Left lung (tissue), 10 donors: Measurements from ENCODE around the gene CACNA1C. TPM values are rescaled to one million over a fixed set of nuclear protein-coding genes. Genes with fewer than 3 reads are reported as not detected.

Source experiments
- ATAC-seq: fragments of 200-7000 bp; cut with Tn5 transposase; one replicate; pipeline ENCODE4 v1.9.1; 2020; ENCODE audit warnings: moderate library complexity
- DNase-seq, 4 donors: peaks; one replicate each; pipeline ENCODE4 v3.0.0-alpha.2; 2013 to 2020
- H3K27ac ChIP-seq, 2 donors: fragments of 200-600 bp; sonication (generic) in 1 of 2; one replicate each; pipeline versions ENCODE4 v1.5.0 to v1.8.0; 2020 to 2021
- H3K27me3 ChIP-seq, 2 donors: fragments of 200-600 bp; sonication (generic) in 1 of 2; one replicate each; pipeline versions ENCODE4 v1.5.0 to v1.8.0; 2020 to 2021
- H3K36me3 ChIP-seq, 2 donors: fragments of 200-600 bp; sonication (generic) in 1 of 2; one replicate each; pipeline versions ENCODE4 v1.5.0 to v1.8.0; 2020 to 2021
- H3K4me1 ChIP-seq, 2 donors: fragments of 200-600 bp; one replicate each; pipeline ENCODE4 v1.8.0; 2021
- H3K4me3 ChIP-seq, 2 donors: fragments of 200-600 bp; sonication (generic) in 1 of 2; one replicate each; pipeline versions ENCODE4 v1.5.0 to v1.8.0; 2020 to 2021; ENCODE audit warnings: mild to moderate bottlenecking in 1 of 2
- H3K9me3 ChIP-seq, 2 donors: fragments of 200-600 bp; sonication (generic) in 1 of 2; one replicate each; pipeline versions ENCODE4 v1.5.0 to v1.8.0; 2020 to 2021
- intact Hi-C, 2 donors: fragments of 100-400 bp; cut with DNase I; formaldehyde crosslinking; loops; one replicate each; pipeline versions ENCODE4 v1.11.2 to v1.14.2; 2022
- polyA plus RNA-seq, 6 donors: library from polyadenylated mRNA; unstranded; fragments of 120-200 nt; gene quantifications; one replicate each; pipeline ENCODE4 v1.2.1, GENCODE V29; 2013; ENCODE audit not compliant: insufficient read length in 6 of 6
- total RNA-seq, 2 donors: library from RNA; stranded (reverse); fragmentation: NEBNext Ultra II Directional; extraction: Animal tissue kit (Norgen Biotek cat#: 25700); gene quantifications; one replicate each; pipeline ENCODE4 v1.2.1, GENCODE V29; 2021
- TF ChIP-seq, protein P1 (sequence below), 2 donors: fragments of 200-600 bp; sonication (generic) in 1 of 2; IDR thresholded peaks; one replicate each; pipeline versions ENCODE4 v1.5.0 to v1.8.0; 2021; ENCODE audit warnings: antibody characterized with exemption in 2 of 2
- donor health status: DM: no; HTN: yes; CAD: no.
- donor health status: DM: no; HTN: no; CAD: no.

CACNA1C gene
- total and polyA plus RNA-seq, 8 donors, result 11.9 to 21.9 (median 14.2) TPM

DNA sequence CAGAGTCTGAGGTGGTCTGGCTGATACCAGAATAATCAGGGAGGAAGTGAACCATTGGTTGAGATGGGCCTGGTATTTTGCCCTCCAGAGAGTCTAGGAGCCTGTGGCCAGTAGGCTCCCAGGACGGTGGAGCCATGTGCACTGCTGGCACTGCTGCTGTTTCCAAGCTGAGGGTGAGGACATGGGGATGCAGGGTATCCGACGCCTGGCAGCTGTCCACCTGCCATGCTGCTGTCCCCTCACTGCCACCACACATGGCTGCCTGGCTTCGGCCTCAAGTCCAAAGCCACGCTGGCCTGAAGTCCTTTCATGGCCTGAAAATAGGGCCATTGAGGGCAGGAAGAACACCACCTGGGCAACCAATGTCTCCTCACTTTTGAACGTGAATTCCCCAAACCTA is 8.6 kb downstream of the CACNA1C start:
- Histone ChIP-seq H3K27ac (no peak overlapping the region), H3K4me3 (no peak overlapping the region), H3K4me1 (peaks cover 0 to 14% of the 10 kb centered on the region in 2 donors), H3K27me3 (peaks cover 5 to 23% of the 10 kb centered on the region in 2 donors), H3K9me3 (no peaks in the 10 kb centered on the region), H3K36me3 (no peaks in the 10 kb centered on the region)
- intact Hi-C loops, result no loop called here
- DNase-seq (peak in 1 of 4 donors; percentile 59), ATAC-seq (no peak)
- TF ChIP-seq, protein P1, sequence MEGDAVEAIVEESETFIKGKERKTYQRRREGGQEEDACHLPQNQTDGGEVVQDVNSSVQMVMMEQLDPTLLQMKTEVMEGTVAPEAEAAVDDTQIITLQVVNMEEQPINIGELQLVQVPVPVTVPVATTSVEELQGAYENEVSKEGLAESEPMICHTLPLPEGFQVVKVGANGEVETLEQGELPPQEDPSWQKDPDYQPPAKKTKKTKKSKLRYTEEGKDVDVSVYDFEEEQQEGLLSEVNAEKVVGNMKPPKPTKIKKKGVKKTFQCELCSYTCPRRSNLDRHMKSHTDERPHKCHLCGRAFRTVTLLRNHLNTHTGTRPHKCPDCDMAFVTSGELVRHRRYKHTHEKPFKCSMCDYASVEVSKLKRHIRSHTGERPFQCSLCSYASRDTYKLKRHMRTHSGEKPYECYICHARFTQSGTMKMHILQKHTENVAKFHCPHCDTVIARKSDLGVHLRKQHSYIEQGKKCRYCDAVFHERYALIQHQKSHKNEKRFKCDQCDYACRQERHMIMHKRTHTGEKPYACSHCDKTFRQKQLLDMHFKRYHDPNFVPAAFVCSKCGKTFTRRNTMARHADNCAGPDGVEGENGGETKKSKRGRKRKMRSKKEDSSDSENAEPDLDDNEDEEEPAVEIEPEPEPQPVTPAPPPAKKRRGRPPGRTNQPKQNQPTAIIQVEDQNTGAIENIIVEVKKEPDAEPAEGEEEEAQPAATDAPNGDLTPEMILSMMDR (IDR thresholded peaks at IDR 0.05), result no peak

DNA sequence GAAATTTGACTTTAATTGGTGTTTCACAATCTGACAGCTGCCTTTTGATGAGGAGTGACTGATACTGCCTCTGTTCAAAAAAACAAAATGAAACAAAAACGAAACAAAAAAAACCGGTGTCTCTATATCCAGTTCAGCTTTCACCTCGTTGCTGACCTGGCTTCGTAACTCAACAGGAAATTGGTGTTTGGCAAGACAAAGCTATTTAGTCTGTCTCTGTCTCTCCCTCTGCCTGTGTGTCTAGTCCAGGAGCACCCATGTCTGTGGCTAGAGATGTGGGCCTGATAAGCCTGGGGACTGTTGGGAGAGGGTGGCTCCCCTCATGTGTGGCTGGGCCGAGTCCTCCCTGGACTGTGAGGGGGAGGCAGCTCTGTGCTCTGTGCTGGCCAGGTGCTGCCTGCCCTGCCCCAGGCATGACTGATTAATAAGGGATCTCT is 11.3 kb downstream of the CACNA1C start:
- peaks cover 0 to under 1% of the 10 kb centered on the region in 2 donors for H3K9me3 ChIP-seq
- no peaks in the 10 kb centered on the region for H3K36me3 ChIP-seq
- ATAC-seq (peak; percentile 43), DNase-seq (peak in 3 of 4 donors; percentile 61 to 69 (median 65))
- H3K4me3 ChIP-seq, result no peak overlapping the region
- H3K27ac ChIP-seq, result peak overlapping the region in 1 of 2 donors; percentile 30
- intact Hi-C loops, result no loop called here
- H3K27me3 ChIP-seq, result peaks cover 0 to 7% of the 10 kb centered on the region in 2 donors
- TF ChIP-seq, protein P1 (IDR thresholded peaks at IDR 0.05), result no peak
- peaks cover 0 to 14% of the 10 kb centered on the region in 2 donors for H3K4me1 ChIP-seq

DNA sequence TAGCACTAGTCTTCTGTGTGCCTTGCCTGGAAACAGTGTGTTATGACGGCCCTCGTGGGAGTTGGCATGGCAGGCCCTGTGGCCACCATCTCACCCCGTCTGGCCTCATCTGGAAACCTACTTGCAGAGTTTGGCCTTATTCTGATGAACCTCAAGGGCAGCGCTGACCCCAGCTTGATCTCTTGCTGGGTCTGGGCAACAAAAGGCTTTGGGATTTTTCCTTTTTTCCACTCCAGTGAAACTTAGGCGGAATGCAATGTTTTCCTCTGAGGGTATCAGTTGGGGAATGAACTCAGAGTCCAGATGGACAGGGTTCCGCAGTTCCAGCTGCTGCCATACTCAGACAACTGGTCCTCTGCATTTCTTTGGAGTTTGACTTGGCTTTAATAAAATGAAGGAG is 15.9 kb downstream of the CACNA1C start:
- intact Hi-C loops, result no loop called here
- peaks cover 0 to 7% of the 10 kb centered on the region in 2 donors for H3K27me3 ChIP-seq
- TF ChIP-seq, protein P1 (IDR thresholded peaks at IDR 0.05), result no peak
- ATAC-seq (no peak), DNase-seq (no peak)
- no peak overlapping the region for H3K4me3 ChIP-seq
- peaks cover 0 to 24% of the 10 kb centered on the region in 2 donors for H3K9me3 ChIP-seq
- H3K4me1 ChIP-seq, result peaks cover 0 to 14% of the 10 kb centered on the region in 2 donors
- no peaks in the 10 kb centered on the region for H3K36me3 ChIP-seq
- H3K27ac ChIP-seq, result no peak overlapping the region

DNA sequence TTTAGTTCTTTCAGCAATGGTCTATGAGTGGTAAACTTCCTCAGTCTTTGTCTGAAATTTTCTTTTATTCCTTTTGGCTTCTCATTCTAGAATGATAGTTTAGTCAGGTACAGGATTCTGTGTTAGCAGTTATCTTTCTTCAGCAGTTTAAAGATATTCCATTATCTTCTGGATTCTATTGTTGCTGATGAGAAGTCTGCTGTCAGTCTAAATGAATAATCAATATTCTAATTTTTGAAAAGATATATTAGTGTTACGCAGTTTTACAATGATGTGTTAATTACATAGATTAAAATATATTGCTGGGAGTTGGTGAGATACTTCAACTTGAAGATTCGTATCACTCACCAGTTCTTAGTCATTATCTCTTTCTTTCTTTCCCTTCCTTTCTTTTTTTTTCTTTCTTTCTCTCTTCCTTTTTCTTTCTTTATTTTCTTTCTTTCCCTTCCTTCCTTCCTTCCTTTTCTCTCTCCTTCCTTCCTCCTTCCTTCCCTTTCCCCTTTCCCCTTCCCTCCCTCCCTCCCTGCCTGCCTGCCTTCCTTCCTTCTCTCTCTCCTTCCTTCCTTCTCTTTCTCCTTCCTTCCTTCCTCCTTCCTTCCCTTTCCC is 17.8 kb downstream of the CACNA1C start:
- TF ChIP-seq, protein P1 (IDR thresholded peaks at IDR 0.05), result no peak
- H3K27ac ChIP-seq, result no peak overlapping the region
- ATAC-seq (no peak), DNase-seq (no peak)
- peaks cover 0 to 24% of the 10 kb centered on the region in 2 donors for H3K9me3 ChIP-seq
- no peak overlapping the region for H3K4me3 ChIP-seq
- intact Hi-C loops, result no loop called here
- H3K4me1 ChIP-seq, result no peaks in the 10 kb centered on the region
- peaks cover 0 to 7% of the 10 kb centered on the region in 2 donors for H3K27me3 ChIP-seq
- no peaks in the 10 kb centered on the region for H3K36me3 ChIP-seq

DNA sequence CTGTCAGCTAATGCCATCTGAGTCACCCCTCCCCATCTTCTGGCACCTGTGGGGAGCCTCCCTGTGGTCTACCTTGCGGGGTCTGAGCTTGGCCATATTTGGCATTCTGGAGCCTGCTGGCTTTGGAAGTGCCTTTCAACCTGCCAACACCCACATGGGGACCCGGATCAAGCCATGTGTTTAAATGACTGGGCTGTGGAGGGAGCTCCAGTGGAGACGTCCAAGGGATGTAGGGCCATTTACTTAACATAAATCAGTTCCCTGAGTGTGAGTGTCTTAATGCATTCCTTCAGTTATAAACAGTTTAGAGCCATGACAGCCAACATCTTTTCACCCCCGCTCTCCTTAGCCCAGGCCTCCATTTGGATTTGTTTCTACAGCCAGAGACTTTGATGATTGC is 22.0 kb downstream of the CACNA1C start:
- H3K36me3 ChIP-seq, result no peaks in the 10 kb centered on the region
- no peaks in the 10 kb centered on the region for H3K27me3 ChIP-seq
- H3K4me1 ChIP-seq, result peaks cover 0 to 4% of the 10 kb centered on the region in 2 donors
- TF ChIP-seq, protein P1 (IDR thresholded peaks at IDR 0.05), result no peak
- DNase-seq (peak in 2 of 4 donors; percentile 23 to 26), ATAC-seq (no peak)
- intact Hi-C loops, result no loop called here
- H3K9me3 ChIP-seq, result peaks cover 0 to 17% of the 10 kb centered on the region in 2 donors
- H3K27ac ChIP-seq, result peak overlapping the region in 1 of 2 donors; percentile 59
- H3K4me3 ChIP-seq, result no peak overlapping the region
